ENCODE data around the gene TFPI. TPM values are rescaled to one million over a fixed set of nuclear protein-coding genes. Genes with fewer than 3 reads are reported as not detected.

TFPI gene
- total and polyA plus RNA-seq, 2 of the 8 experiments (the other 6 are each of a cell fraction or from before 2014, with no cell fraction given): 2.0 to 7.1 TPM

GRCh38 chr2:187593098-187593497 lies 38.9 kb upstream of the TFPI start:
- ChIA-PET CTCF (ENCODE audit: partially characterized antibody) (interaction anchor here (0.8 to 5.5 kb wide), 5 partner anchors 10 to 250 kb away, joined by 3 to 26 read pairs (median 3); no protein-coding TSS in a partner anchor), POLR2A (ENCODE audit: partially characterized antibody) (interaction anchor here (1.4 kb wide), 1 partner anchor 10 kb away, joined by 4 read pairs; no protein-coding TSS in a partner anchor)
- no peak for TF ChIP-seq SP1 (IDR thresholded peaks at IDR 0.05; ENCODE audit: low read depth, low read length)
- TF ChIP-seq GTF2F1 (IDR thresholded peaks at IDR 0.05; ENCODE audit: borderline replicate concordance, low read depth, low read length): no peak
- TF ChIP-seq CEBPB (IDR thresholded peaks at IDR 0.05; ENCODE audit: low read depth, low read length): no peak
- no peak for TF ChIP-seq CTCF (IDR thresholded peaks at IDR 0.05; ENCODE audit: control extremely low read depth in 1 of 3, insufficient read depth in 1 of 3, low read depth in 1 of 3, low read length in 3 of 3)
- TF ChIP-seq, protein P1, sequence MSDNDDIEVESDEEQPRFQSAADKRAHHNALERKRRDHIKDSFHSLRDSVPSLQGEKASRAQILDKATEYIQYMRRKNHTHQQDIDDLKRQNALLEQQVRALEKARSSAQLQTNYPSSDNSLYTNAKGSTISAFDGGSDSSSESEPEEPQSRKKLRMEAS (IDR thresholded peaks at IDR 0.05): no peak

More at GRCh38 chr2:187593098-187593497, 38.9 kb upstream of the TFPI start:
- Histone ChIP-seq H2BK20ac (ENCODE audit: low read length) (no peak overlapping the region), H4K8ac (ENCODE audit: extremely low read depth, insufficient read depth, low read length) (no peak overlapping the region), H2AK5ac (ENCODE audit: low read depth, low read length) (no peak overlapping the region), H2BK120ac (replicated peaks; ENCODE audit: low read depth, low read length) (no peak overlapping the region), H4K5ac (ENCODE audit: insufficient read length, low read depth, low read length) (no peak overlapping the region), H3K79me2 (ENCODE audit: control insufficient read depth in 1 of 2, insufficient read depth in 2 of 2, low read length in 2 of 2) (no peaks in the 10 kb centered on the region; a peak in 1 of 4 replicates), H3K4me2 (ENCODE audit: insufficient read depth in 1 of 2, low read depth in 2 of 2, low read length in 2 of 2) (no peak overlapping the region), H3K36me3 (ENCODE audit: control insufficient read depth in 2 of 4, insufficient read depth in 4 of 4, low read length in 3 of 4) (no peaks in the 10 kb centered on the region), H2AFZ (ENCODE audit: low read length) (no peak overlapping the region), H3K9ac (replicated peaks in 1 of 4; ENCODE audit: extremely low read depth in 1 of 4, low read depth in 3 of 4, low read length in 3 of 4) (no peak overlapping the region), H2BK15ac (ENCODE audit: low read length) (no peak overlapping the region), H3K27ac (ENCODE audit: low read depth, low read length) (no peak overlapping the region), H3K9me3 (ENCODE audit: insufficient read depth in 2 of 2, low read depth in 1 of 2, low read length in 1 of 2) (no peaks in the 10 kb centered on the region), H3K14ac (ENCODE audit: insufficient read length) (no peak overlapping the region), H2BK12ac (ENCODE audit: low read depth, low read length) (no peak overlapping the region), H3K23me2 (ENCODE audit: low read depth, low read length) (no peaks in the 10 kb centered on the region), H3K4me3 (ENCODE audit: extremely low read depth in 1 of 4, insufficient read depth in 2 of 4, low read depth in 3 of 4, low read length in 4 of 4) (no peak overlapping the region), H3K18ac (ENCODE audit: extremely low read depth, low read length) (no peak overlapping the region), H3K27me3 (replicated peaks in 1 of 4; ENCODE audit: control insufficient read depth in 3 of 4, extremely low read depth in 1 of 4, insufficient read depth in 3 of 4, low read length in 3 of 4) (no peaks in the 10 kb centered on the region), H3K23ac (ENCODE audit: insufficient read length) (no peak overlapping the region), H3K56ac (replicated peaks; ENCODE audit: insufficient read length, low read depth, low read length) (no peak overlapping the region), H3K79me1 (ENCODE audit: low read depth, low read length) (no peaks in the 10 kb centered on the region), H2BK5ac (ENCODE audit: low read depth, low read length) (no peak overlapping the region), H4K20me1 (replicated peaks in 1 of 2; ENCODE audit: control insufficient read depth in 1 of 2, insufficient read depth in 2 of 2, low read length in 2 of 2) (no peaks in the 10 kb centered on the region), H4K91ac (replicated peaks; ENCODE audit: insufficient read length, low read length) (no peak overlapping the region), H3K4ac (replicated peaks; ENCODE audit: insufficient read length, low read depth, low read length) (no peak overlapping the region), H3K4me1 (replicated peaks in 1 of 4; ENCODE audit: control insufficient read depth in 3 of 4, insufficient read depth in 4 of 4, low read length in 3 of 4) (no peaks in the 10 kb centered on the region)
- FAIRE-seq (no peak), DNase-seq (ENCODE audit: low read depth in 1 of 2, low spot score in 2 of 2) (no peak)
